ENCODE measurements around the gene TAS2R19.
"Not testable (repeated sequence)": the region's sequence is repeated elsewhere in the genome, so short reads cannot be mapped to it uniquely, and the experiment has no call there.

Gene TAS2R19

GRCh38 chr12:11059784-11060183 is 37.4 kb upstream of the TAS2R19 start:
- Histone ChIP-seq H3K4me1 (no peaks in the 10 kb centered on the region), H3K4me3 (no peak overlapping the region)

GRCh38 chr12:11059041-11059440 is 36.6 kb upstream of the TAS2R19 start:
- Histone ChIP-seq H3K27ac (no peak overlapping the region), H3K4me1 (no peaks in the 10 kb centered on the region), H3K27me3 (no peaks in the 10 kb centered on the region), H3K4me3 (no peak overlapping the region), H3K9me3 (no peaks in the 10 kb centered on the region), H3K36me3 (no peaks in the 10 kb centered on the region)
- intact Hi-C loops (cut with DNase I; ENCODE audit: low total_unique reads) = no loop called here
- no peak for TF ChIP-seq CTCF (IDR thresholded peaks at IDR 0.05)
- DNase-seq = no peak

More at GRCh38 chr12:11059784-11060183, 37.4 kb upstream of the TAS2R19 start:
- Histone ChIP-seq H3K9me3 (no peaks in the 10 kb centered on the region), H3K36me3 (no peaks in the 10 kb centered on the region), H3K27ac (no peak overlapping the region), H3K27me3 (no peaks in the 10 kb centered on the region)
- DNase-seq = no peak
- intact Hi-C loops (cut with DNase I; ENCODE audit: low total_unique reads) = no loop called here
- TF ChIP-seq CTCF (IDR thresholded peaks at IDR 0.05) = no peak

GRCh38 chr12:11055306-11055705 is 32.9 kb upstream of the TAS2R19 start:
- intact Hi-C loops (cut with DNase I; ENCODE audit: low total_unique reads) = no loop called here
- no peaks in the 10 kb centered on the region for H3K27me3 ChIP-seq
- H3K36me3 ChIP-seq = peaks cover 0 to 5% (median 0%) of the 10 kb centered on the region in 3 donors
- no peaks in the 10 kb centered on the region for H3K4me1 ChIP-seq
- H3K27ac ChIP-seq = no peak overlapping the region
- no peak for DNase-seq
- peaks cover 0 to 5% (median 0%) of the 10 kb centered on the region in 3 donors for H3K9me3 ChIP-seq
- TF ChIP-seq CTCF (IDR thresholded peaks at IDR 0.05) = no peak
- no peak overlapping the region for H3K4me3 ChIP-seq

- intact Hi-C loops (cut with DNase I; ENCODE audit: low total_unique reads); H3K27ac ChIP-seq; DNase-seq; H3K27me3 ChIP-seq; H3K4me1 ChIP-seq; H3K4me3 ChIP-seq: not testable (repeated sequence)
- Histone ChIP-seq H3K9me3 (peaks cover 0 to 10% (median 0%) of the 10 kb centered on the region in 3 donors), H3K36me3 (peaks cover 0 to 10% (median 0%) of the 10 kb centered on the region in 3 donors)
Observed at GRCh38 chr12:11049806-11050531, 27.5 kb upstream of the TAS2R19 start.

DNA sequence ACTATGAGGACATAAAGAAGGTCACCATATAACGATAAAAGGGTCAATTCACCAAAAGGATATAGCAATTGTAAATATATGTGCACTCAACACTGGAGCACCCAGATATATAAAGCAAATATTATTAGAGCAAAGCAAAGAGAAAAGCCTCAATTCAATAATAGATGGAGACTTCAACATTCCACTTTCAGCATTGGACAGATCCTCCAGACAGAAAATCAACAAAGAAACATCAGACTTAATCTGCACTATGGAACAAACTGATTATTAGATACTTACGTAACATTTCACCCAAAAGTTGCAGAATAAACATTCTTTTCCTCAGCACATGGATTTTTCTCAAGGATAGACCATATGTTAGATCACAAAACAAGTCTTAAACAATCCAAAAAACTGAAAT is 18.9 kb upstream of the TAS2R19 start:
- H3K9me3 ChIP-seq; H3K27me3 ChIP-seq; H3K27ac ChIP-seq; H3K4me3 ChIP-seq; intact Hi-C loops (cut with DNase I; ENCODE audit: low total_unique reads); H3K4me1 ChIP-seq; DNase-seq: not testable (repeated sequence)
- H3K36me3 ChIP-seq = peaks cover 0 to 11% (median 0%) of the 10 kb centered on the region in 3 donors

- no peaks in the 10 kb centered on the region for H3K27me3 ChIP-seq
- intact Hi-C loops (cut with DNase I; ENCODE audit: low total_unique reads) = no loop called here
- H3K27ac ChIP-seq = no peak overlapping the region
- DNase-seq = no peak
- no peaks in the 10 kb centered on the region for H3K9me3 ChIP-seq
- no peaks in the 10 kb centered on the region for H3K4me1 ChIP-seq
- TF ChIP-seq CTCF (IDR thresholded peaks at IDR 0.05) = no peak
- no peak overlapping the region for H3K4me3 ChIP-seq
- H3K36me3 ChIP-seq = peaks cover 0 to 15% (median 0%) of the 10 kb centered on the region in 3 donors
Observed at GRCh38 chr12:11040162-11040561, 17.7 kb upstream of the TAS2R19 start.
